H4 (cell line): Measurements from ENCODE around the gene FBXO44. TPM values are rescaled to one million over a fixed set of nuclear protein-coding genes. Genes with fewer than 3 reads are reported as not detected.

Source experiments
- DNase-seq: peaks from one replicate; pipeline ENCODE4 v3.0.0-alpha.2; 2015; ENCODE audit warnings: low spot score
- total RNA-seq: library from RNA; depleted of rRNA; stranded (reverse); fragments of >200 nt; shearing (Covaris generic); gene quantifications from 2 replicates; pipeline ENCODE4 v1.2.3, GENCODE V29; 2014

FBXO44 gene
- total RNA-seq, 1 experiment from 2014 or later, result 7.8 TPM

DNA sequence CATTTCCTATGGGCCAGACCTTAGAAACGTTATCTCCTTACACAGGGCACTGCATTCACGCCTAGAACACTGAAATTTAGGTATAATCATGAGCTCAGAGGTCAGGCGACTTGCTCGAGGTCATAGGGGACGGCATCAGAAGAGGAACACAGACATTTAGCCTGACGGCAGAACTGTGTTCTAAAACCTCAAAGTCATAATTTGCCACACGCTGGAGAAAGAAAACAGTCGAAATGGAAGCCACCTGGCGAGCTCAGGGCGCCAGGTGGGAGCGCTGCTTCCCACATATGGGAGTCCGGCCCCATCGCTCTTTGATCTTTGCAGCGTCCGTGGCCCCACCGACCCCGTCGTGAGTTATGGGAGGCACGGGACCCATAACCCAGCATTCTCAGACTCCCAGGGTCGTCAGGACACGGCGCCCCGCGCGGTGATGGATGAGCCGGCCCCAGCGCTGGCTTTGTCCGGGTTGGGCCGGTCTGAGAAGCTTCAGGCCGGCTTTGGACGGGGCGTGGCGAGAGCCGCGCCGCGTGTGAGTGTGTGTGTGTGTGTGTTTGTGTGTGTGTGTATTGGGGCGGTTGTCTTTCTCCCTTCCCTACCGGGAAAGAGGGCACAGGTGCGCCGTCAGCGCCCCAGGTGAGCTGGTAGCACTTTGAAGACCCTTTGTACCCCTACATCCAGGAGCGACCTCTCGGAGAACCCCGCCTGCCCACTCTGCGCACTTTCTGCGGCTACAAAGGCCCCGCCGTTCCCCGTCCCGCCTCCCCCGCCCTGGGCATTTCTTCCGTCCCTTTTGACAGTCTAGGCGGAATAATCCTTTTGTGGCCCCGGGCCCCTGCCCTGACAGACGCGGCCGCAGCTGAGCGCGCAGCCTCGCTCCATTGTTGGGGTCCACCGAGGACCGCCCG is 36.0 kb downstream of the FBXO44 start:
- DNase-seq, result no peak

DNA sequence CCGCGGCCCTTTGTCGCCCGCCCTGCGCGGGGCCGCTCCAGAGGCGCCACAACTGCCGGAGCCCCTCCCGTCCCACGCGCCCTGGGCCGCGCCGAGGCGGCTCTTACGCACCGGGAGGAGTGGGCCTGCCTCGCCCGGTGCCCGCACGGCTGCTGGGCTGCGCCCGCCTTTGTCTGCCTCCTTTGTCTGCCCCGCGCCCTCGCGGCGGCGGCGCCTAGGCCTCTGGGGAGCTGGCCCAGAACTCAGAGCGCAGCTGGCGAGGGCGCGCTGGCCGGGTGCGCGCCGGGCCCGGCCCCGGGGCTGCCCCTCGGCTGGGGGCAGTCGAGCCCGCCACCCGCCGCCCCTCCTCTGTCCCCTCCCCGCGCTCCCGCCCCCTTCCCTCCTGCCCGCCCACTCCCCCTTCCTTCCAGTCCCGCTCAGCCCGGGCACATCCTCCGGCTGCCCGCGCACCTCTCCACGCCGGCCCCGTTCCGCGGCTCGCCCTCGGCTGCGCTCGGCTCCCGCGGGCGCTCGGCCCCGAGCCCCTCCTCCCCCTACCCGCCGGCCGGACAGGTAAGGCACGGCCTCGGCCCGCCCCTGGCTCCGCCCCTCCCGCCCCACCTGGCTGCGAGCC is 36.7 kb downstream of the FBXO44 start, which contains the start of gene DRAXIN:
DRAXIN (plus strand) TSS at position 409 of the 613 bp plus-strand sequence. CDS start 14,549 bp downstream, outside the sequence.
- DNase-seq, result no peak

DNA sequence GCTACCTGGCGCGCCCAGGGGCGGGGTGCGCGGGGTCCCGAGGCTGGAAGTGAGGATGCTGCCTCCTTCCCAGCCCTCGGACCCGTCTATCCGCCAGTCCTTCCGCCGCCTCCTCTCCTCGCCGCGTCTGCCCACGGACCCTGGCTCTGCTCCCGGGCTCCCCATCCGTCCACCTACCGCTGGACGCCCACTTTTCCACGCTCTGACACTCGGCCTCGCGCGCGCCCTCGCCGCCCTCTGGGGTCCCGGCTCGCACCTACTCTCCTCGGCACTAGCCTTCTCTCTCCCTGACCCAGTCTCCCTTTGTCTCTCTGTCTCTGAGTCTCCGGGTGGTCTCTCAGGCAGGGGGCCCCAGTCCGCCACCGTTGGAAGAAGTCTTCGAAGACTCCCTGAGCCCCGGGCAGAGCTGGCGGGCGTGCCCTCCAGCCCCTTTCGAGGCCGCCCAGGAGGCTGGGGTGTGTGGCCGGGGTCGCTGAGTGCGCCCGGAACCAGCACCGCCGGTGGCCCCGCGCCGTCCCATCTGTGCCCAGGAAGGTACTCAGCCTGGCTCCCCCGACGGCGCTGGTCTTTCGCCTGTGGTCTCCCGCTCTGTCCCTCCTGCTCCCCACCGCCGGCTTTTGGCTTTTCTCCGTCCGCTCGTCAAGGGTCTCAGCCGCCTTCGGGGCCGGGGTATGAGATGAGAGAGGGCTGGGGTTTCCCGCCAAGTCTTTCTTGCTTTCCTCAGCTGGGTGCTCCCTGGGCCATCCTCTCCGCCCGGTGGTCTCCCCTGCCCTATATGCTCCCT is 37.4 kb downstream of the FBXO44 start:
- DNase-seq, result no peak

DNA sequence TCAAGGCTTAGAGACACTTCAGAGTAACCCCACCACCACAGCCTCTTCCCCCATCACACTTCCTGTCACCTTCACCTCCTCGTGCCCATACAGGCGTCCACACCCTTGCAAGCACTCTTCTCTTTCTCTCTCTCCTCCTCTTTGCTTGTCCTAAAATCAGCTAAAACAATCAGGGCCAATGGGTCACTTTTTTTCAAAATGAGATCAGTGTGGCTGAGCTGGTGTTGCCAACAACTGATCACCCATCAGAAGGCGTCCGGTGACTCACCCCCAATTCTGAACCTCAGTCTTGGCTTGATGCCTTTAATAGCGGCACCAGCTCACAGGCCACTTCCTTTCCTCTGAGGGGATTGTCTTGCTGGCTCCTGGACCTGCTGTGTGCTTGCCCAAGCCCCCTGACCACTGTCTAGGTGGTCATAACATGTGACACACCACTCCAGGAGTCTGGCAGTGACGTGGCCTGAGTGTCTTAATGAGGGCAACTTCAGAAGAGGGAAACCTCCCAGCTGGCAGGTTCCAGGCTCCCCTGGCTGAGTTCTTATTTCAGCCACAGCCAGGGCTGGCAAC is 38.4 kb downstream of the FBXO44 start:
- peak; percentile 83 for DNase-seq

DNA sequence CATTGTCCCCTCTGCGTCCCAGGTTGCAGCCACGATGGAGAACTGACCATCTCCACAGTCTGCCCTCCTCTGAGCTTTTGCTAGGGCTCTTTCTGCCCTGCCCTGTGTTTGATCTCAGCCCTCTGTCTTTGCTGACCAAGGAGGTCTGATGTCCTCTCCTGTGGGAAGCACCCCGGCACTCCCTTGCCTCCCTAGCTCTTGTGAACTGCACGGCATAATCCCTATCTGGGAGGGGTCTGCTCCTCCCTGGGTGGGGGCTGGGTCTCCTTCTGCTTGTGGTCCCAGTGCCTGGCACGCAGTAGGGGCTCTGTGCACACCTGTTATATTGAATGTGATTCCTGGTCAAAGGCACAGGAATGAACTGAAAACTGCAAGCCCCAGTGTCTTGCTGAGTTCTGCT is 39.2 kb downstream of the FBXO44 start:
- no peak for DNase-seq

DNA sequence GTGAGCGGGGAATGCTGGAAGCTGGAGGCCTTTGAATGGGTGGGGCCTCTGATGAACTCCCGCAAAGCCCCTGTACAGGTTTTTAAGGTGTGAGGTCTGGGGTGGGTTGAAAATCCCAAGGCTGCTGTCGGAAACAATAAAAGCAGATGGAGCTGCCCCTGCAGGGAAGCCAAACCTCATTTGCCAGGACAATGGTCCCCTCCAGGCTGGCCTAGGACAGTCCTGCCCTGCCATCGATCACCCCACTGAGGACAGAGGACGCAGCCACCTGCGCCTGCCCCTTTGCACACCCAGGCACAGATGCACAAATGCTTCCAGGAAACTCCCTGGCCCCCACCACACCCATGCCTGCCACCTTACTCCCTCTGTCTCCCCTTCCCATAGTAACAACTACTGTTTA is 41.2 kb downstream of the FBXO44 start:
- no peak for DNase-seq

DNA sequence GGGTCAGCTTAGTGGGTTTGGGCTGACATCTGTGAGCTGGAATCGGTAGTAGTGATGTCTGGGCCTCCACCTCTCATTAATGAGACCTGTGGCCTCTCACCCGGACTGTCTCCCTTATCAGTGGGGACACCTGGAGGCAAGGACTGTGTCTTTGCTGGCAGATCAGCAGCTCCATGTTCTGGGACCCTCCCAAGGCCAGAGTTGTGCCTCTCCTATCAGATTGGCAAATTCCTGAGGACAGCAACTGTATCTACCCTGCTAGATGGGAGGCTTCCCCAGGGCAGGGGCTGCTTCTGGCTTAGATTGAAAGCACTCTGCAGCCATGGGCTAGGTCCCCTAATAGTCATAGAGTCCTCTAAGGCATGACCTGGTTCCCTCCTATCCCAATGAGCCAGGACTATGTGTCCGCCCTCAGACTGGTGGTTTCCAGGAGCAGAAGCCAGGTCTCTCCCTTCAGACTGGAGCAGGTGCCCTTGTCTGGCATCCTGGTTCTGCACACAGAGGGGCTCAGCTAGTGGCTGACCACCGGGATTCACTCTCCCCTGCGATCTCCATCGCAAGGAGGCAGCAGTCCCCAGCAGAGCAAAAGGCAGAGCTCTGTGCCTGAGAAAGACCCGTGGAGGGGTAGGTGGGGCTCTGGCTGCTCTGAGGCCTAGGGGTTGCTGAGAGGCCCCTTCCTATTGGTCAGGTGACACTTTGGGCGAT is 42.7 kb downstream of the FBXO44 start:
- no peak for DNase-seq

DNA sequence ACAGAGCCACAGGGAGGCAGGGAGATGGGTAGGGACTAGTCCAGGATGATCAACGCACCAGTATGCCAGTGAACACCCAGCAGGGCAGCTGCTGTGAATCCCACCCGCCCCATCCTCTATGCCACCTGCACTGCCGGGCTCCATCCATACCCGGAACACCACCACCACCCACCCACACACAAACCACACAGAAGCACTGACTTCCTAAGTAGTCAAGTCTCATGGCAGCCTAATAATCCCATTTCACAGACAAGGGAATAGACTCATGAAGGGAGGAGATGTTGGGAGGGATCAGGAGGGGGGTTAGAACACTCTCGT is 43.2 kb downstream of the FBXO44 start:
- DNase-seq, result no peak

DNA sequence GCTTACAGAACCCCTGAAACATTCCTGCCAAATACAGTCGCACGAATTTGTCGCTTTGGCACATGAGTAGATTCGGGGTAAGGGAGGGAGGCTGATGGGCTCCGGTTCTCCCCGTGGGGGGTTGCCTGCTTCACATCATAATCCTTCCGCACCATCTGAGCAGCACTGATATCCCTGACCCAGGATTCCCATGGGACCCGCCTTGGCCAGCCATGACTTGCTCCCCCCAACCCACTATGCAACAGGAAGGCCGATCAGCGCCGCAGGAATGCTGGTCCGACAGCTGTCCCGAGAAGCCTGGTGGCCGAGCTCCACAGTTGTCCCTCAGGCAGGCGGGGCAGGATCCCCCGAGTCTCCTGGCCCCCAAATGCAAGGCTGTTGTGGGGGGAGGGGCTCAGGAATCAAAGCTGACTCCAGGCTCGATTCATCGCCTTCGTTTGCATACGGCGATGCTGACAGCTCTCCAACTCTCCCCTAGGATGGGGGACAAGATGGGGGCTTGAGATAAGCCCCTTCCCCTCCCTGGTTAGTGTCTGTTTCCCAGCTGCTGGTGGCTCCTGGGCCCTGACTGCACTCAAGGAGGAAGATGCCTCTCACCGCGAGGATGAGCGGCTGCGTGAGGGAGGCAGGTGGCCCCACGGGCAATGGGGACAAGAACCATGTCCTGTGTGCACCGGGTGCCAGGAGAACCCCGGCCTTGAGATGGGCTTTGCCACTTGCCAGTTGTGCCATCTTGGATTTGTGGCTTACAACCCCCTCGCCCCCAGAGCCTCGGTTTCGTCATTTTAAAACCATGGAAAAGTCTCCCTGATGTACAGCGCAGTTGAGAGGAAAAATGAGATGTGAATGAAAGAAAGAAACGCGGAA is 46.2 kb downstream of the FBXO44 start:
- DNase-seq, result no peak

DNA sequence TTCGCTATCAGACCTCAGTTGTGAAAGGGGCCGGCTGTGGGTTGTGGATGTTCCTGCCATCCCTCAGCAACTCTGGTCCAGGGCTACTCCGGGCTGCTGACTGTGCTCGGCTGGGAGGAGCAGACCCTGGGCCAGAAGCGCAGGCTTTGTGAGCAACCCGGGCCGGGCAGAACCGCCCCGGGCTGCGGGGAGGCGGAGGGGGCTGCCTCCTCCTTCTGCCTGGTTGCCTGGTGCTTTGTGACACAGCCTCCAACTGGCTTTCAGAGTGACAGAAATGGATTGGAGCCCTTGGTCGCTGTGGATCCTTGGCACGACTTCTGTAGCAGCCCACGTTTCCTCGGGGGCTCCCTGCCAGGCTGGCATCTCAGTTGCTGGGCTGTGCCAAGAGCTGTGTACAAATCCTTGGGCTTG is 46.9 kb downstream of the FBXO44 start:
- no peak for DNase-seq

DNA sequence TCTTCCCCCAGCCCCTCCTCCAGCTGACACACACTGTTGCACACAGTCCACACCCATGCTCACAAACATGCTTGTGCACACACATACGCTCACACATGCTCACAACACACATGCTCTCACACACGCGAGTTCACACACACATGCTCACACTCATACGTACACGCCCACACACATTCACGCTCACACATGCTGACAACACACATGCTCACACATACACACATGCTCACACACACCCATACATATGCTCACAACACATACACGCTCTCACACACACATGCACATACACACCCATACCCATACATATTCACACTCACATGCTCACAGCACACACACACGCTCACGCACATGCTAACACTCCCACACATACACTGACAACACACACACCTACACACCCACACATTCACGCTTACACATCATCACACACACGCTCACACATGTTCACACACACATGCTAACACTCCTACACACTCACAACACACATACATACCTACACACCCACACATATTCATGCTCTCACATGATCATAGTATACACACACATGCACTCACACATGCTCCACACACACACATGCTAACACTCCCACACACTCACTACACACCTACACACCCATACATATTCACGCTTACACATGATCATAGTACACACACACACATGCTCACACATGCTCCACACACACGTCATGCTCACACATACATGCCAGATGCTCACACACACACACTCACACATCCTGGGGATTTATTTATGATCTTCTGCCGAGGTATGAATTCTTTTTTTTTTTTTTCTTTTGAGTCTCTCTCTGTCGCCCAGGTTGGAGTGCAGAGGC is 47.5 kb downstream of the FBXO44 start:
- DNase-seq, result no peak

DNA sequence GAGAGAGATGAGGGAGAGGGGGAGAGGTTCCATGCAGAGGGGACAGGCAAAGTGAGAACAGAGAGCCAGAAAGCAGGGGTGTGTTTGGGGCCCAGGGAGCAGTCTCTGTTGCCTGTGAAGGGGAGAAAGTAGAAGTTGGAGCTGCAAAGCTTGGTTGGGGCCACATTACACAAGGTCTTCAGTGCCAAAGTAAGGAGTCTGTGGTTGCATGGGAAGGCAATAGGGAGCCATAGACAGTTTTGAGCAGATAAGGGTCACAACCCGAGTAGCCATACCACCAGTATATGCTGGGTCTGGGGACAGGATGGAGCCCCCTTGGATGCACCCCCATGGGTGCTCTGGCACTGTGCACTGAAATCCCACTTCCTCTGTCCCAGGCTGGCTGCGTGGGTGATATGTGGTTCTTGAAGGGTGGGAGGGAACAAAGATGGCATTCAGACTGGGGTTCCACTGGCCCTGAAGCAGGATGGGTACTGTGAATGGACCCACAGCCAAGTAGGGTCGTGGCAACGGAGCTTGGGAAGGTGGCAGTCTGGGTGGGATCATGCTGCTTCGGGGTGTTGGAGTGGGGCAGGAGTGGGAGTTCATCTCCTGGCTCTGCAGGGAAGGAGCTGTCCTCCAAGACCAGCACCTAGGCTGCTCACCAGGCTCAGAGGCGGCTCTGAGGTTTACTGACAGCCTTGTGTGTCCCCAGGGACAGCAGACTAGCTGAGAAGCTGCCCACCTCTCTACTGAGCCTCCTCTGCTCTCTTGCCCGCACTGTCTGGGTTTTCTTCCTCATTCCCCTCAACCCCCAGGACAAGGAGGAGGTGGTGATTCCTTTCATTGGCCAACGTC is 48.9 kb downstream of the FBXO44 start:
- DNase-seq, result no peak

DNA sequence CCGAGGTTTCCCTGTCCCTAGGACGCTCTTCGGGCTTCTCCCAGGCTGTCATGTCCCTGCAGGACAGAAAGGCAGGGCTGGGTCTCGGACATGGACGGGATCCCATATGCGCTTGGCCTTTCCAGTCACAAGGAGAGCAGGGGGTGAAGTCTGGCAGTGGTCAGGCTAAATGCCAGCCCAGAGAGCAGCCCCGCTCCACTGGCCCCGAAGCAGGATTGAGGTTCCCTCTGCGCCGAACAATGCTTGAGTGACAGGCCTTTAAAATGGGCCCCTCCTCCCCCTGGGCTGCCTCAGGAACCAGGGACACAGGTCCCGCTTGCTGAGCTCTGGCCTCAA is 49.5 kb downstream of the FBXO44 start:
- no peak for DNase-seq

DNA sequence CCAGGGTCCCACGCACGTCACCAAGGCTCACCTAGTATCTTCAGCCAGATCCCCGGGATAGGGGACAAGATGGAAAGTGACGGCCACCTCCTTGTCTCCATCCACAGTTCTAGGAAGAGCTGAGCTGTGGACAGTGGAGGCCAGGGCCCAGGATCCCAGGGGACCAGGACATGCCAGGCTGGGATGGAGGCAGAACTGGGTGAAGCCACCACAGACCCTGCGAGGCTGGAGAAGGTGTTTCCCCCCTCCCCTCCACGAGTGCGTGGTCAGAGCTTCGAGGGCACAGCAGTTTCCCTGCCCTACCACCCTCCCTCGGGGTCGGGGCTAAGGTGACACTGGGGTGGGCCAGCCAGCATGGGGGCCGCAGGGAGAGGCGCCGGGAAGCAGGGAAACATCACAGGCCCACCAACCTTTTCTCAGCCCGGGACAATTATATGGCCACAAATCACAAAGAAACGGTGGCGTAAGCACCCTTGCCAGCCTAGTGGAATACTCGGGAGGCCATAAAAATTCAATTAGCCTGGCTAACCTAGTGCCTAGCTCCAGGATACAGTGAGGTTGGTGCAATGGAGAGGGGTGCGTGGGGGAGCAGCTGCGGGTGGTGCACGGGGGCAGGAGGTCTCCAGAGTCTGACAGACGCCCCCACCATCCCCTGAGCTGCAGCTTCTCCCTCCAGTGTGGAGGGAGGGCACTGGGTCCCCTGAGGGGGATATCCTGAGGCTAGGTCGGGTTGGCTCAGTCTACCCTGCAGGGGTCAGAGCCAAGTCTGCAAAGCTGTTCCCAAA is 50.2 kb downstream of the FBXO44 start:
- no peak for DNase-seq

DNA sequence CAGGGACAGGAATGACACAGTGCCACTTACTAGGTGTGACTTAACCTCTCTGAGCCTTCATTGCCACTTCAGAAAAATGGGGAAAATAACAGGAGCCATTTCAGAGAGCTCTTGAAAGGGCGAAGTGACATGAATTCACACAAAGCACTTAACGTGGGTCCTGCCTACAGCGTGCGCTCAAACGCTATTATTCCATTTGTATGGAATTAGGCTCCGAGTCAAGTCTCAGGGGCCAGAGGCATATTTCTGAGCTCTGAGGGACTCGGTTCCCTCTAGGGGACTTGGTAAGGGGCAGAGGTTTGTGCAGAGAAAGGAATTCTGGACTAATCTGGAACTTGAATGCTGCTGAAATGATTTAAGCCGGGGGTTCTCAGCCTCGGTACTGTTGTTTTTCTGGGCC is 50.9 kb downstream of the FBXO44 start:
- no peak for DNase-seq

DNA sequence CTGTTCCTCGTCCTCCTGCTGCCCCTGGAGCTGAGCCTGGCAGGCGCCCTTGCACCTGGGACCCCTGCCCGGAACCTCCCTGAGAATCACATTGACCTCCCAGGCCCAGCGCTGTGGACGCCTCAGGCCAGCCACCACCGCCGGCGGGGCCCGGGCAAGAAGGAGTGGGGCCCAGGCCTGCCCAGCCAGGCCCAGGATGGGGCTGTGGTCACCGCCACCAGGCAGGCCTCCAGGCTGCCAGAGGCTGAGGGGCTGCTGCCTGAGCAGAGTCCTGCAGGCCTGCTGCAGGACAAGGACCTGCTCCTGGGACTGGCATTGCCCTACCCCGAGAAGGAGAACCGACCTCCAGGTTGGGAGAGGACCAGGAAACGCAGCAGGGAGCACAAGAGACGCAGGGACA is 51.6 kb downstream of the FBXO44 start:
- no peak for DNase-seq

DNA sequence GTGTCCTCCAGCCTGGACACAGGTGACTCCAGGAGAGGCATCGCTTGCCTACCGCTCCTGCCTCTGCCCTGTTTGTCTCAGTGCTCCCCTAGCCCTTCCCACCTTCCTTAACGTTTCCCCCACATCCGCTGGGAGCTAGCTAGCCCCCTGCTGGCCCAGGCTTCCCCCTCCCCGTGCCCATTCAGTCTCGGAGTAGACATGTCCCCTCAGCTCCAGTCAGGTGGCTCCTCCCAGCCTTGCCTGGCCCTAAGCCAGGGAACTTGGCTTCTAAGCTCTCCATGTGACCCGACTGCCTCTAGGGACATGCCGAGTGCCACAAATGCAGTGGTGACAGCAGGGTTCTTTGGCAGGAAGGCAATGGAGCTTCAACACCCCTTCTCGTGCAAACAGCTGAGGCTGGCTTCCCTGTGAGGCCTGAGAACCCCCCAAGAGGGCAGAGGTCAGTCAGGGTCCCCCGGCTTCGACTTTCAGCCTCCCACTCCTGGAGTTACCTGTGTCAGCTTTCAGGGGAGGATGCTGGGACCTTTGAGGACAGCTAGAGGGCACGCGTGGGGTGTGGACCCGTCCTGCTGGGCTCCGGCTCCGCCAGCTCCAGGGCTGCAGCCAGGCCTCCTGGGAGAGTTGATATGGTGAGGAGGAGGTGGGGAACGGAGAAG is 53.1 kb downstream of the FBXO44 start:
- DNase-seq, result peak; percentile 36
